CD4-positive, alpha-beta T cell (primary cell): ENCODE data around the gene GSDME. TPM values are rescaled to one million over a fixed set of nuclear protein-coding genes. Genes with fewer than 3 reads are reported as not detected.

Experiments
- ATAC-seq: fragments of 200-7000 bp; cut with Tn5 transposase; one replicate; pipeline ENCODE4 v1.10.0; 2022; ENCODE audit warnings: mild to moderate bottlenecking; ENCODE audit not compliant: poor library complexity
- CTCF ChIA-PET: fragments of 350-600 bp; sonication (Branson Sonifier 250); formaldehyde crosslinking; loops from one replicate; lab custom pipeline; 2021; ENCODE audit warnings: antibody characterized with exemption, inconsistent platforms; lab: Charles Lee
- POLR2A ChIA-PET: fragments of 350-600 bp; sonication (Branson Sonifier 250); formaldehyde crosslinking; loops from one replicate; lab custom pipeline; 2021; ENCODE audit warnings: antibody characterized with exemption, inconsistent platforms; lab: Charles Lee
- DNase-seq, 14 experiments: peaks; one replicate each; pipeline ENCODE4 v3.0.0-alpha.2; 2013 to 2020; ENCODE audit warnings: mixed read lengths in 2 of 14
- H3K27ac ChIP-seq, 2 donors: one replicate each; pipeline versions ENCODE4 v1.5.1 to v1.7.0; 2013; ENCODE audit warnings: low read length in 2 of 2, low read depth in 1 of 2, mild to moderate bottlenecking in 1 of 2
- H3K27me3 ChIP-seq, 2 experiments: 1 replicate in 1 of 2; 2 replicates in 1 of 2; pipeline versions ENCODE4 v1.6.1 to v1.7.0; 2013; ENCODE audit warnings: low read length in 2 of 2, control low read depth in 1 of 2, mild to moderate bottlenecking in 1 of 2, moderate library complexity in 1 of 2; ENCODE audit not compliant: insufficient read depth in 2 of 2, control insufficient read depth in 1 of 2
- H3K36me3 ChIP-seq: one replicate; pipeline ENCODE4 v1.6.1; 2013; ENCODE audit warnings: low read length, control low read depth; ENCODE audit not compliant: insufficient read depth
- H3K4me1 ChIP-seq: one replicate; pipeline ENCODE4 v1.6.1; 2013; ENCODE audit warnings: low read length, control low read depth; ENCODE audit not compliant: insufficient read depth
- H3K4me3 ChIP-seq: one replicate; pipeline ENCODE4 v1.5.1; 2013; ENCODE audit warnings: mild to moderate bottlenecking, low read length, moderate library complexity
- H3K9me3 ChIP-seq, 2 experiments: 1 replicate in 1 of 2; 2 replicates in 1 of 2; pipeline versions ENCODE4 v1.6.1 to v1.7.0; 2013; ENCODE audit warnings: low read length in 2 of 2, mild to moderate bottlenecking in 2 of 2, control low read depth in 1 of 2, moderate library complexity in 1 of 2; ENCODE audit not compliant: control insufficient read depth in 1 of 2, insufficient read depth in 1 of 2
- H3K27ac Mint-ChIP-seq: one replicate; pipeline ENCODE4 v1.8.0; 2020; ENCODE audit warnings: mixed read lengths
- H3K27me3 Mint-ChIP-seq: one replicate; pipeline ENCODE4 v1.8.0; 2021; ENCODE audit warnings: mixed read lengths
- H3K36me3 Mint-ChIP-seq: one replicate; pipeline ENCODE4 v1.8.0; 2021; ENCODE audit warnings: low read depth, mixed read lengths
- H3K4me1 Mint-ChIP-seq: one replicate; pipeline ENCODE4 v1.8.0; 2021; ENCODE audit warnings: low read depth, mixed read lengths
- H3K4me3 Mint-ChIP-seq: one replicate; pipeline ENCODE4 v1.8.0; 2020; ENCODE audit warnings: mild to moderate bottlenecking, mixed read lengths
- H3K9me3 Mint-ChIP-seq: one replicate; pipeline ENCODE4 v1.8.0; 2020; ENCODE audit warnings: mixed read lengths
- intact Hi-C, 2 experiments: fragments of 100-400 bp; cut with DNase I in 1 of 2; cut with micrococcal nuclease in 1 of 2; formaldehyde crosslinking; loops; one replicate each; pipeline versions ENCODE4 v1.15.1 to v1.9.0; 2023 to 2025; cut with DNase I, micrococcal nuclease
- total RNA-seq, 174 experiments: library from RNA in 2 of 174; stranded (reverse) in 2 of 174; gene quantifications; one replicate each; pipeline ENCODE4 v1.2.3 and lab custom pipeline; 2021 to 2026
- TF ChIP-seq, protein P1 (sequence below): fragments of 200-600 bp; IDR thresholded peaks from one replicate; pipeline ENCODE4 v1.8.0; 2022; ENCODE audit warnings: antibody characterized with exemption, mild to moderate bottlenecking

Gene GSDME
- total RNA-seq, 2 experiments from 2014 or later, result 0.19 TPM; not detected in 1

DNA sequence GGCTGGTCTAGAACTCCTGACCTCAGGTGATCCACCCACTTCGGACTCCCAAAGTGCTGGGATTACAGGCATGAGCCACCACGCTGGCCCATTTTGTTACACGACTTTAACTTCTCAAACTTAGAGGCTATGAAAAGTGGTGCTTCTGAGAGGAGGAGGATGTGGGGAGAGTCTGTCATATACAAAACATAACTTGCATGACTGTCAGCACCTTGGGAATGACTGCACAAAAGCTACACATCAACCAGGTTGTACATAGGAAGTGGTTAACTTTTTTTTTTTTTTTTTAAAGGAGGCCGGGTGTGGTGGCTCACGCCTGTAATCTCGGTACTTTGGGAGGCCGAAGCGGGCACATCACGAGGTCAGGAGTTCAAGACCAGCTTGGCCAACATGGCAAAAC lies 43.4 kb upstream of the GSDME start:
- no peaks in the 10 kb centered on the region for H3K4me1 ChIP-seq
- Mint-ChIP-seq H3K27me3 (no peaks in the 10 kb centered on the region), H3K4me3 (no peak overlapping the region), H3K36me3 (peaks cover 80% of the 10 kb centered on the region), H3K4me1 (peaks cover 5% of the 10 kb centered on the region), H3K27ac (no peak overlapping the region), H3K9me3 (no peaks in the 10 kb centered on the region)
- no peak overlapping the region for H3K4me3 ChIP-seq
- peaks cover 39% of the 10 kb centered on the region for H3K36me3 ChIP-seq
- H3K27me3 ChIP-seq, result no peaks in the 10 kb centered on the region
- CTCF ChIA-PET, result interaction anchor here (1.1 kb wide), 1 partner anchor 13 kb away, joined by 4 read pairs; no protein-coding TSS in a partner anchor
- DNase-seq (no peak), ATAC-seq (no peak)
- H3K27ac ChIP-seq, result no peak overlapping the region
- H3K9me3 ChIP-seq, result no peaks in the 10 kb centered on the region
- TF ChIP-seq, protein P1, sequence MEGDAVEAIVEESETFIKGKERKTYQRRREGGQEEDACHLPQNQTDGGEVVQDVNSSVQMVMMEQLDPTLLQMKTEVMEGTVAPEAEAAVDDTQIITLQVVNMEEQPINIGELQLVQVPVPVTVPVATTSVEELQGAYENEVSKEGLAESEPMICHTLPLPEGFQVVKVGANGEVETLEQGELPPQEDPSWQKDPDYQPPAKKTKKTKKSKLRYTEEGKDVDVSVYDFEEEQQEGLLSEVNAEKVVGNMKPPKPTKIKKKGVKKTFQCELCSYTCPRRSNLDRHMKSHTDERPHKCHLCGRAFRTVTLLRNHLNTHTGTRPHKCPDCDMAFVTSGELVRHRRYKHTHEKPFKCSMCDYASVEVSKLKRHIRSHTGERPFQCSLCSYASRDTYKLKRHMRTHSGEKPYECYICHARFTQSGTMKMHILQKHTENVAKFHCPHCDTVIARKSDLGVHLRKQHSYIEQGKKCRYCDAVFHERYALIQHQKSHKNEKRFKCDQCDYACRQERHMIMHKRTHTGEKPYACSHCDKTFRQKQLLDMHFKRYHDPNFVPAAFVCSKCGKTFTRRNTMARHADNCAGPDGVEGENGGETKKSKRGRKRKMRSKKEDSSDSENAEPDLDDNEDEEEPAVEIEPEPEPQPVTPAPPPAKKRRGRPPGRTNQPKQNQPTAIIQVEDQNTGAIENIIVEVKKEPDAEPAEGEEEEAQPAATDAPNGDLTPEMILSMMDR, result no peak
- POLR2A ChIA-PET, result no interaction called here
- intact Hi-C loops, result no loop called here

DNA sequence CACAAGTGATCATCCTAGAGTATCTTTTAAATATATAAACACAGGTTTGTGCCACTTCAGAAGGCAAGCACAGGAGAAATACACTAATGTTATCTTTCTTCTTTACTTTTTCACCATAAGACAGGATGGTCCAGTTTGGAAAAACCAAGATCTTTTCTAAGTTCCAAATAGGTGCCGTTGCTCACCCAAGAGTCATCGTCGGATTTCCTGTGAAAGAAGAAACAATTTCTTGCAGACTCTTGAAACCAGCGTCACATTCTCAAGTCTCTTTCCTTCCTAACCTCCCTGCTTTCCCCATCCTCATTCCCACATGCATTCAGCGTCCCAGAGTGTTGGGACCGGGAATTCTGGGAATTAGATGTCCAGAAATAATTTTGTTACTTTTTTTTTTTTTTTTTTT lies 42.8 kb upstream of the GSDME start:
- peaks cover 7% of the 10 kb centered on the region for H3K4me1 Mint-ChIP-seq
- CTCF ChIA-PET, result interaction anchor here (1.1 kb wide), 1 partner anchor 13 kb away, joined by 4 read pairs; no protein-coding TSS in a partner anchor
- TF ChIP-seq, protein P1, result no peak

DNA sequence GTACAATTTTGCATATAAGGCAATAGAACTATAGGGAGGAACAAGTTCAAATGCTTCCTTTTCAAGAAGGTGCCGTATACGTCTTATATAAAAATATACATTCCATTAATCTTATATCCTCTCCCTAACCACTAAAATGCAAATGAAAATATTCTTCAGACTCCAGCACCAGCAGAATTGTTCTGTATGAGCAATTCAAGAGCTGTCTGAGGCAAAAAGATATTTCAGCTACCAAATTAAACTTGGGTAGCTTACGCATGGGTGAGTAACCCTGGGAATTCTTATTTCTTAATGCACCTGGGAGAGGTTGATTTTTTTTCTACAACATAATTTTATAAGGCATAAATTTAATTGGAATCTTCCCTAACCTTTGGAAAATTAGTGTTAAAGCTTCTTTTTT lies 42.2 kb upstream of the GSDME start:
- peaks cover 36% of the 10 kb centered on the region for H3K36me3 ChIP-seq
- no peaks in the 10 kb centered on the region for H3K9me3 Mint-ChIP-seq
- POLR2A ChIA-PET, result interaction anchor here (0.6 kb wide), 1 partner anchor 299 kb away, joined by 3 read pairs; no protein-coding TSS in a partner anchor
- TF ChIP-seq, protein P1, result no peak
- no peak overlapping the region for H3K4me3 ChIP-seq
- intact Hi-C loops, result no loop called here
- H3K36me3 Mint-ChIP-seq, result peaks cover 71% of the 10 kb centered on the region
- no peaks in the 10 kb centered on the region for H3K27me3 Mint-ChIP-seq
- no peak overlapping the region for H3K4me3 Mint-ChIP-seq
- DNase-seq (no peak), ATAC-seq (no peak)
- no peaks in the 10 kb centered on the region for H3K27me3 ChIP-seq
- CTCF ChIA-PET, result no interaction called here
- no peak overlapping the region for H3K27ac ChIP-seq
- H3K4me1 ChIP-seq, result peaks cover 3% of the 10 kb centered on the region
- peaks cover 13% of the 10 kb centered on the region for H3K4me1 Mint-ChIP-seq
- H3K27ac Mint-ChIP-seq, result no peak overlapping the region
- H3K9me3 ChIP-seq, result no peaks in the 10 kb centered on the region

More for the DNA sequence above, 42.8 kb upstream of the GSDME start:
- Mint-ChIP-seq H3K27ac (no peak overlapping the region), H3K9me3 (no peaks in the 10 kb centered on the region), H3K27me3 (no peaks in the 10 kb centered on the region), H3K4me3 (no peak overlapping the region), H3K36me3 (peaks cover 77% of the 10 kb centered on the region)
- Histone ChIP-seq H3K27ac (no peak overlapping the region), H3K4me1 (peaks cover under 1% of the 10 kb centered on the region), H3K4me3 (no peak overlapping the region), H3K36me3 (peaks cover 36% of the 10 kb centered on the region), H3K27me3 (no peaks in the 10 kb centered on the region), H3K9me3 (no peaks in the 10 kb centered on the region)
- no peak for ATAC-seq
- no peak for DNase-seq
- intact Hi-C loops, result no loop called here
- POLR2A ChIA-PET, result interaction anchor here (0.6 kb wide), 1 partner anchor 298 kb away, joined by 3 read pairs; no protein-coding TSS in a partner anchor
